GM21825 (cell line): ENCODE measurements around the gene PLK5.

Experiments
- ATAC-seq: cut with Tn5 transposase; IDR thresholded peaks from one replicate; pipeline ENCODE4 v1.9.1; 2021; ENCODE audit warnings: mild to moderate bottlenecking, moderate library complexity; ENCODE audit not compliant: unreplicated experiment

Gene PLK5

GRCh38 chr19:1576242-1577089, 52.6 kb downstream of the PLK5 start:
- no peak for ATAC-seq

GRCh38 chr19:1577090-1577928, 53.4 kb downstream of the PLK5 start:
- no peak for ATAC-seq

- no peak for ATAC-seq
Observed at GRCh38 chr19:1577929-1578618, 54.2 kb downstream of the PLK5 start.

GRCh38 chr19:1579222-1579621, 55.3 kb downstream of the PLK5 start:
- no peak for ATAC-seq

GRCh38 chr19:1580382-1580781, 56.5 kb downstream of the PLK5 start:
- no peak for ATAC-seq

GRCh38 chr19:1580957-1581356, 57.1 kb downstream of the PLK5 start:
- no peak for ATAC-seq

- ATAC-seq, result no peak
Observed at GRCh38 chr19:1582201-1582600, 58.3 kb downstream of the PLK5 start.

- no peak for ATAC-seq
Observed at GRCh38 chr19:1584500-1585242, 60.8 kb downstream of the PLK5 start.

- no peak for ATAC-seq
Observed at GRCh38 chr19:1585243-1585580, 61.3 kb downstream of the PLK5 start.
